ENCODE measurements around the gene PRICKLE3. TPM values are rescaled to one million over a fixed set of nuclear protein-coding genes. Genes with fewer than 3 reads are reported as not detected.
A peak's percentile ranks its signal among the peaks of the same experiment; 100 is the strongest.

PRICKLE3 gene
- total RNA-seq, 1 donor, result 6.9 TPM

DNA sequence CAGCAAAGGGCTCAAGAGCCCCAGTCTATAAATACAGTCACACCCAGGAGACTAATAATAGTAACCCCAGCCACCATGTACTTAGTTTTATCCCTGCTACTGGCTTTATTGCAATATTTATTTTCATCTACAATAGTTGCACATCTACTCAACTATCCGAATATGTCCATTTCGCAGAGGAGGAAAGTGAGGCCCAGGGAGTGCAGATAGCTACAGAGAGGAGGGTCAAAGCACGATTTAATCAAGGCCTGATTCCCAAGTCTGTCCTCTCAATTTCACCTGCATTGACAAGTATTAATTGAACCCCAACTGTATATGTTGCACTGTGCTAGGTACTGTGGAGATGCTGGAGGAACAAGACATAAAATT is 18.4 kb downstream of the PRICKLE3 start:
- Histone ChIP-seq H3K9me3 (ENCODE audit: low read depth, low read length) (no peaks in the 10 kb centered on the region), H3K27me3 (ENCODE audit: insufficient read depth, low read length) (no peaks in the 10 kb centered on the region), H3K79me2 (ENCODE audit: insufficient read depth, low read length) (no peaks in the 10 kb centered on the region), H3K4me1 (ENCODE audit: insufficient read depth, low read length) (peaks cover 12% of the 10 kb centered on the region), H3K4me2 (ENCODE audit: insufficient read depth, low read length) (peak overlapping the region; percentile 90), H2AFZ (ENCODE audit: low read length) (no peak overlapping the region), H3K4me3 (ENCODE audit: insufficient read depth, low read length) (peak overlapping the region; percentile 72), H3K36me3 (ENCODE audit: insufficient read depth, low read length) (no peaks in the 10 kb centered on the region), H3K27ac (ENCODE audit: low read depth, low read length) (peak overlapping the region; percentile 89), H4K20me1 (ENCODE audit: insufficient read depth, low read length) (no peaks in the 10 kb centered on the region)
- TF ChIP-seq, protein P1, sequence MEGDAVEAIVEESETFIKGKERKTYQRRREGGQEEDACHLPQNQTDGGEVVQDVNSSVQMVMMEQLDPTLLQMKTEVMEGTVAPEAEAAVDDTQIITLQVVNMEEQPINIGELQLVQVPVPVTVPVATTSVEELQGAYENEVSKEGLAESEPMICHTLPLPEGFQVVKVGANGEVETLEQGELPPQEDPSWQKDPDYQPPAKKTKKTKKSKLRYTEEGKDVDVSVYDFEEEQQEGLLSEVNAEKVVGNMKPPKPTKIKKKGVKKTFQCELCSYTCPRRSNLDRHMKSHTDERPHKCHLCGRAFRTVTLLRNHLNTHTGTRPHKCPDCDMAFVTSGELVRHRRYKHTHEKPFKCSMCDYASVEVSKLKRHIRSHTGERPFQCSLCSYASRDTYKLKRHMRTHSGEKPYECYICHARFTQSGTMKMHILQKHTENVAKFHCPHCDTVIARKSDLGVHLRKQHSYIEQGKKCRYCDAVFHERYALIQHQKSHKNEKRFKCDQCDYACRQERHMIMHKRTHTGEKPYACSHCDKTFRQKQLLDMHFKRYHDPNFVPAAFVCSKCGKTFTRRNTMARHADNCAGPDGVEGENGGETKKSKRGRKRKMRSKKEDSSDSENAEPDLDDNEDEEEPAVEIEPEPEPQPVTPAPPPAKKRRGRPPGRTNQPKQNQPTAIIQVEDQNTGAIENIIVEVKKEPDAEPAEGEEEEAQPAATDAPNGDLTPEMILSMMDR (IDR thresholded peaks at IDR 0.05; ENCODE audit: extremely low read depth, low read depth, low read length), result no peak
- no peak for DNase-seq (ENCODE audit: insufficient read length, low spot score, missing footprints)

- peak overlapping the region; percentile 90 for H3K4me2 ChIP-seq (ENCODE audit: insufficient read depth, low read length)
- H3K79me2 ChIP-seq (ENCODE audit: insufficient read depth, low read length), result no peaks in the 10 kb centered on the region
- no peaks in the 10 kb centered on the region for H4K20me1 ChIP-seq (ENCODE audit: insufficient read depth, low read length)
- H3K4me1 ChIP-seq (ENCODE audit: insufficient read depth, low read length), result peaks cover 12% of the 10 kb centered on the region
- H3K4me3 ChIP-seq (ENCODE audit: insufficient read depth, low read length), result peak overlapping the region; percentile 72
- H3K27ac ChIP-seq (ENCODE audit: low read depth, low read length), result peak overlapping the region; percentile 89
- TF ChIP-seq, protein P1 (IDR thresholded peaks at IDR 0.05; ENCODE audit: extremely low read depth, low read depth, low read length), result no peak
- no peaks in the 10 kb centered on the region for H3K9me3 ChIP-seq (ENCODE audit: low read depth, low read length)
- DNase-seq (ENCODE audit: insufficient read length, low spot score, missing footprints), result peak; percentile 96
- H2AFZ ChIP-seq (ENCODE audit: low read length), result peak overlapping the region; percentile 66
- H3K27me3 ChIP-seq (ENCODE audit: insufficient read depth, low read length), result no peaks in the 10 kb centered on the region
- no peaks in the 10 kb centered on the region for H3K36me3 ChIP-seq (ENCODE audit: insufficient read depth, low read length)
Measured at GRCh38 chrX:49166914-49167739, 19.0 kb downstream of the PRICKLE3 start.

- peak overlapping the region; percentile 51 for H2AFZ ChIP-seq (ENCODE audit: low read length)
- H3K4me2 ChIP-seq (ENCODE audit: insufficient read depth, low read length), result peak overlapping the region; percentile 90
- H3K36me3 ChIP-seq (ENCODE audit: insufficient read depth, low read length), result no peaks in the 10 kb centered on the region
- DNase-seq (ENCODE audit: insufficient read length, low spot score, missing footprints), result peak; percentile 96
- H3K4me3 ChIP-seq (ENCODE audit: insufficient read depth, low read length), result peak overlapping the region; percentile 72
- H4K20me1 ChIP-seq (ENCODE audit: insufficient read depth, low read length), result no peaks in the 10 kb centered on the region
- H3K27me3 ChIP-seq (ENCODE audit: insufficient read depth, low read length), result no peaks in the 10 kb centered on the region
- H3K4me1 ChIP-seq (ENCODE audit: insufficient read depth, low read length), result peaks cover 12% of the 10 kb centered on the region
- TF ChIP-seq, protein P1 (IDR thresholded peaks at IDR 0.05; ENCODE audit: extremely low read depth, low read depth, low read length), result no peak
- no peaks in the 10 kb centered on the region for H3K9me3 ChIP-seq (ENCODE audit: low read depth, low read length)
- H3K79me2 ChIP-seq (ENCODE audit: insufficient read depth, low read length), result no peaks in the 10 kb centered on the region
- H3K27ac ChIP-seq (ENCODE audit: low read depth, low read length), result peak overlapping the region; percentile 89
Measured at GRCh38 chrX:49165901-49166881, 20.0 kb downstream of the PRICKLE3 start.

Data from osteoblast (primary cell).